GM13976 (cell line): ENCODE data around the gene FAAH.

ENCODE experiments used
- DNase-seq: peaks from one replicate; pipeline ENCODE4 v3.0.0; 2012; ENCODE audit warnings: low spot score
- CTCF ChIP-seq: IDR thresholded peaks from 2 replicates; pipeline ENCODE4 v1.5.1; 2012; ENCODE audit warnings: borderline replicate concordance, mild to moderate bottlenecking; ENCODE audit not compliant: insufficient read depth; ENCODE audit errors: extremely low read depth, missing control alignments, control extremely low read depth
- in situ Hi-C: fragments of 300-500 bp; cut with MboI; formaldehyde crosslinking; loops from one replicate; pipeline ENCODE4 v1.12.0; 2022; ENCODE audit warnings: low sequenced_read_pairs, mixed read lengths, inconsistent platforms; ENCODE audit not compliant: unreplicated experiment

The FAAH gene

DNA sequence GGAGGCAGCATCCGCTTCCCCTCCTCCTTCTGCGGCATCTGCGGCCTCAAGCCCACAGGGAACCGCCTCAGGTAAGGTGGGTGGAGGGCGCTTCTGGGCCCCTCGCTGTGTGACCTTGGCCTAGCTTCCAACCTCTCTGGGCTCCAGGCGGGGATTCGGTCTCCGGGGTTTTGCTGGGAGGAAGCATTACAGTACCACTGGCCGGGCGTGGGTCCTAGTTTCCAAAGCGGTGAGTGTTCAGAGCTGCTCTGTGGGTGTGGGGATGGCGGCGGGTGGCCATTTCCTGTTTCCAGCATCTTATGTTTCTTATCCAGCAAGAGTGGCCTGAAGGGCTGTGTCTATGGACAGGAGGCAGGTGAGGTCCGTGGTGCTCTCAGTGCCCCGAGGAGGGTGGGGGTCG is 11.6 kb downstream of the FAAH start:
- TF ChIP-seq CTCF = no peak
- in situ Hi-C loops = no loop called here
- DNase-seq = no peak

DNA sequence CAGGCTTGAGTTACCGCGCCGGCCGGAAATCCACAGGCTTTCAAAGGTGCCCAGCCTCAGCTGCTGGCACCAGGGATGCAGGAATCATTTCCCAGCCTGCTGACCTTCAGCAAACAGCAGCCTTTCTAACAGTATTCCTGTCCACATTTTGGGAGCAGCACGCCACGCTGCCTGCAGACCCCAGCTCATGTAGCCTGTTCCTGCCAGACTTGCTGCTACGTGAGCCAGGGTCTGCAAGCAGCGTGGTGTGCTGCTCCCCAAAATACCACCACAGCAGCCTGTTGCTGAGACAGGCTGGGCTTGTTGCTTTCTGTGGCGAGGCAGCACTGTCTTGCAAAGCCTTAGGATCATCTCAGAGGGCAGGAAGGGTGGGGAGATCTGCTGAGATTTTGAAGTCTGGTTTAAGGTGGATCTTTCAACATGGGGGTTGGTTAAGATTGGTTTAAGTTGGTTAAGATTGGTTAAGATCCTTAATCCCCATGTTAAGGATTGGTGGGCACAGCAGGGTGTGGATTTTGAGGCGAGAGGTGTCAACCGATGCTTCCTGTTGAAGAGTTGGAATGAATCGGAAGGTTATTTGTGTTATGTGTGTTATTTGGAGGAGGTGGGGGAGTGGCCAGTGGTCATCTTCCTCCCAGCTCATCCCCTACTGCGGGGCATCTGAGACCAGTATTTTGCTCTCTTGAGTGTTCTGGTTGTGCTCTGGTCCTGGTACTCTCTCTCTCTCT is 12.9 kb downstream of the FAAH start:
- DNase-seq = no peak
- in situ Hi-C loops = no loop called here
- no peak for TF ChIP-seq CTCF

- no peak for DNase-seq
- no peak for TF ChIP-seq CTCF
- in situ Hi-C loops = no loop called here
These were observed 13.5 kb downstream of the FAAH start for GRCh38 chr1:46407636-46408035.

- in situ Hi-C loops = no loop called here
- no peak for DNase-seq
- no peak for TF ChIP-seq CTCF
These were observed 14.4 kb downstream of the FAAH start for GRCh38 chr1:46408356-46409062.

GRCh38 chr1:46409063-46409372 is 14.9 kb downstream of the FAAH start:
- DNase-seq = no peak
- in situ Hi-C loops = no loop called here
- TF ChIP-seq CTCF = no peak

GRCh38 chr1:46410156-46411009 is 16.3 kb downstream of the FAAH start:
- no peak for DNase-seq
- in situ Hi-C loops = no loop called here
- no peak for TF ChIP-seq CTCF
